ENCODE measurements around the gene PAFAH1B1. TPM values are rescaled to one million over a fixed set of nuclear protein-coding genes. Genes with fewer than 3 reads are reported as not detected.

Gene PAFAH1B1
- total and polyA plus RNA-seq, 2 donors (not counting 1 experiment from before 2014, with no cell fraction given) = 41.4 to 170 TPM

DNA sequence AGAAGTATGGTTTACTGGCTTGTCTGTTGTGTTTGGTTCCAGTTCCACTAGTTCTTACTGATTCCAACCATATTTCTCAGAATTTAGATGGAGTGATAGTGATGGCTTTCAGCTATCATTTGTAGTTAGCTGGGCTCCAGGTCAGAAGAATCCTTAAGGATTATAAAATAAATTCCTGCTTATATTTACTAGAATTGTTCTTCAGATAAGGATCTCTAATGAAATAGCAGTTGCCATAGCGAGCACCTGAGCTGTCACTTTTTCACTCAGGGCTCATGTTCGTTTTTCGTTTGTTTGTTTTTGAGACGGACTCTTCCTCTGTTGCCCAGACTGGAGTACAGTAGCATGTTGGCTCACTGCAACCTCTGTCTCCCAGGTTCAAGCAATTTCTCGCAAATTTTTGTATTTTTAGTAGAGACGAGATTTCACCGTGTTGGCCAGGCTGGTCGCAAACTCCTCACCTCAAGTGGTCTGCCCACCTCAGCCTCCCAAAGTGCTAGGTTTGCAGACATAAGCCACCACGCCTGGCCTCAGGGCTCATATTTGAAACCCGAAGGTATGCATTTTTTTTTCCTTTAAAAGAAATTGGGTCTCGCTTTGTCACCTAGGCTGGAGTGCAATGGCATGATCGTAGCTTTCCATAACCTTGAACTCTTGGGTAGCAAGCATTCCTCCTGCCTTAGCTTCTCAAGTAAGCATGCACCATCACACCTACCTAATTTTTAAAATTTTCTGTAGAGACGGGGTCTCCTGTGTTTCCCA lies 42.9 kb downstream of the PAFAH1B1 start:
- H3K4me1 ChIP-seq (ENCODE audit: control insufficient read depth in 2 of 2, insufficient read depth in 2 of 2, low read length in 2 of 2) = peaks cover 5 to 9% of the 10 kb centered on the region in 2 donors
- no peak overlapping the region for H2AFZ ChIP-seq (ENCODE audit: insufficient read depth, low read depth, low read length, poor library complexity, severe bottlenecking)
- H3K4me2 ChIP-seq (replicated peaks; ENCODE audit: low read depth, low read length, poor library complexity, severe bottlenecking) = no peak overlapping the region
- DNase-seq = no peak
- H3K27ac ChIP-seq (ENCODE audit: low read length in 2 of 2) = no peak overlapping the region
- peaks cover 91% of the 10 kb centered on the region for H4K20me1 ChIP-seq (ENCODE audit: control insufficient read depth, insufficient read depth, low read length, poor library complexity, severe bottlenecking)
- no peak overlapping the region for H3K4me3 ChIP-seq (ENCODE audit: control extremely low read depth in 1 of 5, extremely low read depth in 1 of 5, insufficient read depth in 1 of 5, low read depth in 2 of 5, low read length in 4 of 5)
- Mint-ChIP-seq H3K27me3 (no peaks in the 10 kb centered on the region), H3K9me3 (ENCODE audit: insufficient read depth) (no peaks in the 10 kb centered on the region), H3K4me3 (no peak overlapping the region), H3K4me1 (peaks cover 47% of the 10 kb centered on the region), H3K27ac (peak overlapping the region; percentile 26)
- ChIA-PET POLR2A (no interaction called here), CTCF (no interaction called here)
- peaks cover 97% of the 10 kb centered on the region for H3K79me2 ChIP-seq (ENCODE audit: control insufficient read depth, insufficient read depth, low read length)
- over 99% methylated on average over 11 of the region's 13 CpGs for WGBS (ENCODE audit: insufficient coverage)
- no peak overlapping the region for H3K9ac ChIP-seq (ENCODE audit: low read length)
- H3K36me3 ChIP-seq (replicated peaks in 1 of 2; ENCODE audit: control extremely low read depth in 1 of 2, control insufficient read depth in 1 of 2, extremely low read depth in 1 of 2, insufficient read depth in 2 of 2, low read length in 1 of 2) = peaks cover 5 to 48% of the 10 kb centered on the region in 2 experiments
- no peaks in the 10 kb centered on the region for H3K9me3 ChIP-seq (ENCODE audit: control extremely low read depth in 1 of 3, control insufficient read depth in 2 of 3, insufficient read depth in 1 of 3, low read length in 2 of 3)
- TF ChIP-seq CTCF (IDR thresholded peaks at IDR 0.05) (no peak), EZH2 (IDR thresholded peaks at IDR 0.05; ENCODE audit: borderline replicate concordance, insufficient read depth, low read depth, low read length, poor library complexity, severe bottlenecking) (no peak)
- no peaks in the 10 kb centered on the region for H3K27me3 ChIP-seq (replicated peaks in 1 of 4; ENCODE audit: control extremely low read depth in 1 of 4, control insufficient read depth in 3 of 4, insufficient read depth in 4 of 4, low read length in 3 of 4)
- intact Hi-C loops (cut with micrococcal nuclease) = no loop called here
- ATAC-seq (ENCODE audit: low read depth) = no peak

DNA sequence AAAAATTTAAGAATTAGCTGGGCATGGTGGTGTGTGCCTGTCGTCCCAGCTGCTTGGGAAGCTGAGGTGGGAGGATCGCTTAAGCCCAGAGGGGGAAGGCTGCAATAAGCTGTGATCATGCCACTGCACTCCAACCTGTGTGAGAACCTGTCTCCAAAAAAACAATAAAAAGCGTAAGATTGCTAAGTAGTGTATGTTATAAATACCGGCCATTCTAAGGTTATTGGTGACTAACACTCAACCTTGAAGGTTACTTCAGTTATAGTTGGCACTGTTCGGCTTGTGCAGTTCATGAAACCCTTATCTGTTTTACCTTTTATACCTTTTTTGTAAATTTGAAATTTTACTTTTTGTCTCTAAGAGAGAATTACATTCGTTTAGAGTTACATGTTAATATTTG lies 44.0 kb downstream of the PAFAH1B1 start:
- DNase-seq = no peak
- no peaks in the 10 kb centered on the region for H3K27me3 Mint-ChIP-seq
- no peak for ATAC-seq (ENCODE audit: low read depth)
- Histone ChIP-seq H3K4me1 (ENCODE audit: control insufficient read depth in 2 of 2, insufficient read depth in 2 of 2, low read length in 2 of 2) (peaks cover 2 to 7% of the 10 kb centered on the region in 2 donors), H3K4me2 (replicated peaks; ENCODE audit: low read depth, low read length, poor library complexity, severe bottlenecking) (no peak overlapping the region), H3K9me3 (ENCODE audit: control extremely low read depth in 1 of 3, control insufficient read depth in 2 of 3, insufficient read depth in 1 of 3, low read length in 2 of 3) (no peaks in the 10 kb centered on the region), H3K79me2 (ENCODE audit: control insufficient read depth, insufficient read depth, low read length) (peaks cover 97% of the 10 kb centered on the region), H3K9ac (ENCODE audit: low read length) (no peak overlapping the region), H4K20me1 (ENCODE audit: control insufficient read depth, insufficient read depth, low read length, poor library complexity, severe bottlenecking) (peaks cover 92% of the 10 kb centered on the region), H3K36me3 (replicated peaks in 1 of 2; ENCODE audit: control extremely low read depth in 1 of 2, control insufficient read depth in 1 of 2, extremely low read depth in 1 of 2, insufficient read depth in 2 of 2, low read length in 1 of 2) (peaks cover 8 to 54% of the 10 kb centered on the region in 2 experiments), H3K27me3 (replicated peaks in 1 of 4; ENCODE audit: control extremely low read depth in 1 of 4, control insufficient read depth in 3 of 4, insufficient read depth in 4 of 4, low read length in 3 of 4) (no peaks in the 10 kb centered on the region), H3K27ac (ENCODE audit: low read length in 2 of 2) (no peak overlapping the region), H3K4me3 (ENCODE audit: control extremely low read depth in 1 of 5, extremely low read depth in 1 of 5, insufficient read depth in 1 of 5, low read depth in 2 of 5, low read length in 4 of 5) (no peak overlapping the region), H2AFZ (ENCODE audit: insufficient read depth, low read depth, low read length, poor library complexity, severe bottlenecking) (no peak overlapping the region)
- POLR2A ChIA-PET = no interaction called here
- H3K4me1 Mint-ChIP-seq = peaks cover 36% of the 10 kb centered on the region
- CTCF ChIA-PET = no interaction called here
- no peak overlapping the region for H3K4me3 Mint-ChIP-seq
- H3K27ac Mint-ChIP-seq = no peak overlapping the region
- no peak for TF ChIP-seq CTCF (IDR thresholded peaks at IDR 0.05)
- 93% methylated on average over 4 of the region's 6 CpGs for WGBS (ENCODE audit: insufficient coverage)
- intact Hi-C loops (cut with micrococcal nuclease) = no loop called here
- no peaks in the 10 kb centered on the region for H3K9me3 Mint-ChIP-seq (ENCODE audit: insufficient read depth)

All from B cell (primary cell).